ENCODE data around the gene IL13RA2.

IL13RA2 gene

DNA sequence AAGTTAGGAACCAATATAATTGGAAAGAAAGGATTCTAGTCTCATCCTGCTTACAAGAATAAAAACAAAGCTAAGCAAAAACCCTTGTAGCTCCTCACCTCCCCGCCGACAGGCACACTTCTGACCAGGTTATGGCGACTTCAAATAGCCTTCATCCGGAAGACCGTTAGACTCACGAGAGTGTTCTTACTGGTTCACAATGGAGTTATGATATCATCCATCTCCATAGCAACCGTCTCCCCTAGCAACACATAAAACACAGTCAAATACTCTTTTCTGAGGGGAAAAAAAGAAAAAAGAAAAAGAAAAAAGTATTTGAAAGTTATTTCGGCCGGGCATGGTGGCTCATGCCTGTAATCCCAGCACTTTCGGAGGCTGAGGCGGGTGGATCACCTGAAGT is at the start of gene IL13RA2:
IL13RA2 (minus strand) TSS at position 162 of the 400 bp plus-strand sequence. CDS start 347 bp downstream, outside the sequence.
- no peak for DNase-seq (ENCODE audit: insufficient read length, low spot score)
- no peak for FAIRE-seq

DNA sequence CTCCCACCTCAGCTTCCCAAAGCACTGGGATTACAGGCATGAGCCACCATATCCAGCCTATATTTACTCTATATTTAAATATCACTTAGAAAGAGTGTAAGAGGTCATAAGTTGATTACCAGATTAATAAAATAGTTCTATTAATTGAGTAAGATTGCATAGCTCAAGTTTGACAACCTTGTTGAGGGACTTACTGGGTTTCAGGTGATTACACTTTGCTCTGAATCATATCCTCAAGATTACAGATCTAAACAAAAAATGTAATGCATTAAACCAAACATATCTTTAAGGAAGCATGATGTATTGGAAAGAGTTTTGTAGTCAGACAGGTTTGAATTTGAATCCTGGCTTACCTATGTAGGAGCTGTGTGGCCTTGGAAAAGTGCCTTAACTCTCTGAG is 47.9 kb upstream of the IL13RA2 start:
- no peak for DNase-seq (ENCODE audit: insufficient read length, low spot score)
- TF ChIP-seq, protein P1, sequence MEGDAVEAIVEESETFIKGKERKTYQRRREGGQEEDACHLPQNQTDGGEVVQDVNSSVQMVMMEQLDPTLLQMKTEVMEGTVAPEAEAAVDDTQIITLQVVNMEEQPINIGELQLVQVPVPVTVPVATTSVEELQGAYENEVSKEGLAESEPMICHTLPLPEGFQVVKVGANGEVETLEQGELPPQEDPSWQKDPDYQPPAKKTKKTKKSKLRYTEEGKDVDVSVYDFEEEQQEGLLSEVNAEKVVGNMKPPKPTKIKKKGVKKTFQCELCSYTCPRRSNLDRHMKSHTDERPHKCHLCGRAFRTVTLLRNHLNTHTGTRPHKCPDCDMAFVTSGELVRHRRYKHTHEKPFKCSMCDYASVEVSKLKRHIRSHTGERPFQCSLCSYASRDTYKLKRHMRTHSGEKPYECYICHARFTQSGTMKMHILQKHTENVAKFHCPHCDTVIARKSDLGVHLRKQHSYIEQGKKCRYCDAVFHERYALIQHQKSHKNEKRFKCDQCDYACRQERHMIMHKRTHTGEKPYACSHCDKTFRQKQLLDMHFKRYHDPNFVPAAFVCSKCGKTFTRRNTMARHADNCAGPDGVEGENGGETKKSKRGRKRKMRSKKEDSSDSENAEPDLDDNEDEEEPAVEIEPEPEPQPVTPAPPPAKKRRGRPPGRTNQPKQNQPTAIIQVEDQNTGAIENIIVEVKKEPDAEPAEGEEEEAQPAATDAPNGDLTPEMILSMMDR (IDR thresholded peaks at IDR 0.05; ENCODE audit: insufficient read depth, missing control alignments), result no peak
- no peak for FAIRE-seq

More for the DNA sequence above, at the start of gene IL13RA2:
- TF ChIP-seq, protein P1 (IDR thresholded peaks at IDR 0.05; ENCODE audit: insufficient read depth, missing control alignments), result no peak

- DNase-seq (ENCODE audit: insufficient read length, low spot score) (no peak), FAIRE-seq (no peak)
- TF ChIP-seq, protein P1 (IDR thresholded peaks at IDR 0.05; ENCODE audit: insufficient read depth, missing control alignments), result no peak
Measured at GRCh38 chrX:115060013-115060412, 42.6 kb upstream of the IL13RA2 start.

GRCh38 chrX:115058276-115058675 is 40.9 kb upstream of the IL13RA2 start:
- no peak for FAIRE-seq
- DNase-seq (ENCODE audit: insufficient read length, low spot score), result no peak

DNA sequence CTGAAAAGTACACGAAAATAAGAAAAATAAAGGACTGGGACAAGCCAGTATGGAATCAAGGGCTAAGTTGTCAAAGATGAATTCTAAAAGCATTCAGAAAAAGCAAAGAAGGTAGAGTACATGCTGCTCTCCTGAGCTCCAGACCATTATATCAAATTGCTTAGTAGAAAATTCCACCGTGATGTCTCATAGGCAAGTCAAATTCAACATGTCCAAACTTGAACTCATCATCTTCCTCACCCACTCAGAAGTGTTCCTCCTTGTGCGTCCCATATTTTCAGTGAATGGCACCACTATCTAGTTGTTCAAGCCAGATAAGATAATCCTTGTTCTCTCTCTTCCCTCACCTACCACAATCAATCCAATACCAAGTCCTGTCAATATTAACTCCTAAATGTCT is 37.5 kb upstream of the IL13RA2 start:
- DNase-seq (ENCODE audit: insufficient read length, low spot score) (no peak), FAIRE-seq (no peak)
- TF ChIP-seq, protein P1 (IDR thresholded peaks at IDR 0.05; ENCODE audit: insufficient read depth, missing control alignments), result no peak

More at GRCh38 chrX:115058276-115058675, 40.9 kb upstream of the IL13RA2 start:
- TF ChIP-seq, protein P1 (IDR thresholded peaks at IDR 0.05; ENCODE audit: insufficient read depth, missing control alignments), result no peak

DNA sequence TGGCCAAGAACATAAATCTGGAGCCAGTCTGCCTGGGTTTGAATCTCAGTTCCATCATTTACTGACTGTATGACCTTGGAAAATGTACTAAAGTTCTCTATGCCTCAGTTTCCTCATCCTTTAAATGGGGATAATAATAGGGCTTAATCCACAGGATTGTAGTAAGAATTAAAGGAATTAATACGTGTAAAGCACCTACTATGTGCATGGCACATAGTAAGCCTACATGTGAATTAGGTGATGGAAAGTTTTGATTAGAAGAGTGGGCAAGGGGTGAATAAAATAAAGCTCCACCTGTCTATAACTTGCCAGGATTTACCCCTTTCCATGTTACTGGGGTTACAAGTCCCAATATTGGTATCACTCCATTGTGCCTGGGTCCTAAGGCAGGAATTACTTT is 35.8 kb upstream of the IL13RA2 start:
- no peak for FAIRE-seq
- TF ChIP-seq, protein P1 (IDR thresholded peaks at IDR 0.05; ENCODE audit: insufficient read depth, missing control alignments), result no peak
- DNase-seq (ENCODE audit: insufficient read length, low spot score), result no peak

- no peak for DNase-seq (ENCODE audit: insufficient read length, low spot score)
- FAIRE-seq, result no peak
- TF ChIP-seq, protein P1 (IDR thresholded peaks at IDR 0.05; ENCODE audit: insufficient read depth, missing control alignments), result no peak
Measured at GRCh38 chrX:115047715-115048114, 30.3 kb upstream of the IL13RA2 start.

All from D721Med (cell line).